SH-SY5Y (cell line): ENCODE results near the gene UBASH3A.

Experiments used
- GATA2 ChIP-seq: IDR thresholded peaks from 2 replicates; pipeline ENCODE4 v1.6.1; 2011; ENCODE audit warnings: mild to moderate bottlenecking, low read depth, low read length
- GATA3 ChIP-seq: IDR thresholded peaks from 2 replicates; pipeline ENCODE4 v1.6.1; 2011; ENCODE audit warnings: low read depth, mild to moderate bottlenecking, low read length, moderate library complexity

UBASH3A gene

DNA sequence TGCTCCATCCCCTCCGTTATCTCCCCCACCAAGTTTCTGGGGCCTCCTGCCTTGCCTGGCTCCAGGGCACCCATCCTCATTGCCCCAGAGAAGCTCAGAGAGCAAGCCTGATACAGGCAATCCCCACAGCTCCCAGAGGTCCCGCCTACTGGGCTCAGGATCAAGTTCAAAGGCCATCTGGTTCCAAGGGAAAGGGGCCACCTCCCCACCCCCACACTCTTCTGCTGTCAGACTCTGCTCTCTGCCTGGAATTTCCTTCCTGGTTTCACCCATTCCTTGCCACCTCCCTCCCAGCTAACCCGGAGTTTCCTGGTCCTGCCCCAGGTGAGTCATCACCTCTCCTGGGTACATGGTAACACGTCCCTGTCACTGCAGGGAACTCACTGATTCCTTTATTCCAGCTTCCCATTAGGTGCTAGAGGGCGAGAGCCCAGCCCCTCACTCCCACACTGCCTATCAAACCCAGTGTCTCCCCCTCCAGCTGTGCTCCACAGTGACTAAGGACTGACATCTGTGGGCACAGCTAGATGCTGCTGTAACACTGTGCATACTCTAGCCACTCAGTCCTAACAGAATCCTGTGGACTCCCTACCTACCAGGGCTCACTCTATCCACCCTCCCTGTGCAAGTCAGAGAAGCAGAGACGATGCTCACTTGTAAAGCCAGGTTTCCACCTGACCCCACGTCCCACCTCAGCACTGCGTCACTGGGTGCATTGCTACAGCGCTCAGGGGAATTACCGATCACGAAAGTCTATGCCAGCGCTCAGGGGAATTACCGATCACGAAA, 70.5 kb downstream of the UBASH3A start:
- no peak for TF ChIP-seq GATA3
- TF ChIP-seq GATA2 = no peak

DNA sequence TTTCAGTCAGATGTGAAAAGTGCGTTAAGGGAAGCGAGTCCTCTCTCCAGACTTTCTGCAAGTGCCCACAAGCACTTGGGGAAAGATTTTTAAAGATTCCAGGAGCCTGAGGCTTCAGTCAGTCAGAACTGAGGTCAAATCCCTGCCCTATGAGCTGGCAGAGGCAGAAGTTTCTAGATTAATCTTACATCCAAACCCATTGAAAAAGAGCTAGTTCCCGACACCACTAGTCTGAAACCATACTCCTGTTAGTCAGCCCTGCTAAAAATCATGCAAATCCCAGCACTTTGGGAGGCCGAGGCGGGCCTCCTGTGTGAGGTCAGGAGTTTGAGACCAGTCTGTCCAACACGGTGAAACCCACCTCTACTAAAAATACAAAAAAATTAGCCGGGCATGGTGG, 71.3 kb downstream of the UBASH3A start:
- TF ChIP-seq GATA2 (no peak), GATA3 (no peak)

DNA sequence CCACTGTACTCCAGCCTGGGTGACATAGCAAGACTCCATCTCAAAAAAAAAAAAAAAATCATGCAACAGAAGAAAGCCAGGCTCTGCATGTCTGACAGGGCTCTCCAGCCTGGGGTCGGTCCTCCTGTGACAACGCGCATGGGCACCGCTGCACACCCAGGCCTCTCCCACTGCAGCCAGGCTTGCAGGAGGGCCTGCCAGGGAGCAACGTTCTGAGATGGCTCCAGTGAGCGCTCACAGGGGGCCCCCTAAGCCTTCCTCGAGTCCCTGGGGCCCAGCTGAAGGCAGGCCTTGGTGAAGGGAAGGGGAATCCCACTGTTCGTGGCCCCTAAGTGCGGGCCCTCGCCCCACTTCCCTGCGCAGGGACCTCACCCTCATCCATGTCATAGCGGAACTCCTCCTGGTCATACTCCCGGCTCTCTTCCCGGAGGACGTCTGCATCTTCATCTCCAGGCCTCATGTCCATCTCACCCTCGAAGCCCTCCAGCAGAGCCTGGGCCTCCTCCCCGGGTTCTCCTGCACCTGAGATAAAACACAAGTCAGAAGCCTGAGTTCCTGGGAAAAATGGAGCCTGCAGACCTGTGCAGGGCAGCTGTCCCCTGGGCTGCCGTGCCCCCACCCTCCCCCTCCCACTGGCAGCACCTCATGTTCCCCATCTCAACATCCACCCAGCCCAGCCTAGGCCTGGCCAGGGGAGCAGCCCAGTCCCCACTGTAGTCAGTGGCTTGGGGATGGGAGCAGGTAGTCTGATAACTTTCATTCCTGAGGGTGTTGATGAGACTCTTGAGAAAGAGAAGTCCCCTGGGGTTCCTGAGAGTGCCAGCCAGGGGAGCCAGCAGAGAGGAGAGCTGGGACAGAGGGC, 72.1 kb downstream of the UBASH3A start:
- TF ChIP-seq GATA3 = no peak

DNA sequence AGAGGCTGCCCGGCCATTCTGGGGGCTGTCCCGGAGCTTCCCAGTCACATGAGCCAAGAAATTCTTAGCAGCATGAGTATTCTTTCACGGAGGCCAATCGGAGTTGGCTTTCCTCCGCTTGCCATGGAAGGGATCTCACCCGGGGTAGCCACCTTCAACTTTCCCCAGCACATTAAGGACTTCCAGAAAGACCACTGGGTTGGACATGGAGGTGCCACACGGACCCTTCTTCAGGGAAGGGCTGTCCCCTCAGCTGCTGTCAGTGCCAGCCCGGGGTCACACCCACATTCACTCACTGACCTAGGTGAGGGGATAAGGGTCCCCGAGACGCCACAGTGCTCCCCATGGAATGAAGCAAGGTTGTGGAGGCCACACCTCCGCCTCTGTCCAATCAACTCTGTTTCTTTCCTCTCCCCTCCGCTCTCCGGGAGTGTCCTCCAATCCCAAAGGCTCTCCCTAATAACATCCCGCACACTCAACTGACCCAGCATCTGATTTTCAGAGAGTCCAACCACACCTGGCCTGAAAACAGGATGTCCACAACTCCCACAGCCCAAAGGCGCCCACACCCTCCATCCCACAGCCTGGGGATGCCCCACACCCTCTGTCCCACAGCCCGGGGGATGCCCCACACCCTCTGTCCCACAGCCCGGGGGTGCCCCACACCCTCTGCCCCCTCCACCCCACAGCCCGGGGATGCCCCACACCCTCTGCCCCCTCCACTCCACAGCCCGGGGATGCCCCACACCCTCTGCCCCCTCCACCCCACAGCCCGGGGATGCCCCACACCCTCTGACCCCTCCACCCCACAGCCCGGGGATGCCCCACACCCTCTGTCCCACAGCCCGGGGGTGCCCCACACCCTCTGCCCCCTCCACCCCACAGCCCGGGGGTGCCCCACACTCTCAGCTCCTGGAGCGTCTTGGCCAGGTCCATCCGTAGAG, 73.0 kb downstream of the UBASH3A start:
- TF ChIP-seq GATA3 (no peak), GATA2 (no peak)

DNA sequence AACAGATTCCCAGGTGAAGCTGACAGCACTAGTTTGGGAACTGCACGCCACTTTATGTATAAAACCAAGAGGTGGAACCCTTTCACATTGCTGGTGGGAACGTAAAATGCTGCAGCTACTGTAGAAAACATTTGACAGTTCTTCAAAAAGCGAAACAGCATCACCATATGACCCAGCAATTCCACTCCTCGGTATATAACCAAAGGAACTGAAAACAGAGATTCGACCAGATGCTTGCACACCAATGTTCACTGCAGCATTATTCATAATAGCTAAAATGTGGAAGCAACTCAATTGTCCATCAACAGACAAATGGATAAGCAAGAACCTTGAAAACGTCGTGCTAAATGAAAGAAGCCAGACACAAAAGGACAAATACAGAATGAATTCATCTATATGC, 74.8 kb downstream of the UBASH3A start:
- TF ChIP-seq GATA2 (no peak), GATA3 (no peak)

DNA sequence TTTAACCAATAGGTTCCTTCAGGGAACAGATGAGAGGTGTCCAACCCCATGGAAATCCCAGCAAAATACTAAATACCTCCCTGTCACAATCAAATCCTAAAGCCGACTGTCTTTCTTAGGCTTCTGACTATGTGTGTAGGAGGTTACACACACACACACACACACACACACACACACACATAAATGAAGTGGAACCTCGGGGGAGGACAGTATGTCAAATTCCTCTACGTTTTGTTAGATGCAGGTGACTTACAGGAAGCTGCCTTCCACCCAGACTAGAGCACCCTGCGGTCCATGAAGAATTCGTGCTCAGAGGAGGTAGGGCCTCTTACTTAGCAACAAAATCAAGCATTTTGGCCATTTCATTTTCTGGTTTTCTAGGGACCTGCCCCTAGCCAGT, 75.9 kb downstream of the UBASH3A start:
- TF ChIP-seq GATA2 (no peak), GATA3 (no peak)

DNA sequence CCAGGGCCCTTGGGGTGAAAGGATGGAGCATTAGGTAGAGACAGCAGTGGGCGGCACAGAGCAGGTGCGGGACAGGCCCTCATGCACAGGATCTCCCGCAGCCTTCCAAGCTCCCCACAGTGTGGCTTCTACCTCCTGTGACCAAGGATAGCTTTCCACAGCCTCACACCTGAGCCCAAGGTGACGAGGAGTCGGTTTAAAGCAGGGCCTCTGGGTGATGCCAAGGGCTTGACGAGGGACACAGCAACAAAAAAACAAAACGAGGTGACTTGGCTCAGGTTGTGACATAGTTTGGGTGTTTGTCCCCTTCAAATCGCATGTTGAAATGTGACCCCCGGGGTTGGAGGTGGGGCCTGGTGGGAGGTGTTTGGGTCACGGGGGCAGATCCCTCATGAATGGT, 77.0 kb downstream of the UBASH3A start:
- no peak for TF ChIP-seq GATA2
- no peak for TF ChIP-seq GATA3

DNA sequence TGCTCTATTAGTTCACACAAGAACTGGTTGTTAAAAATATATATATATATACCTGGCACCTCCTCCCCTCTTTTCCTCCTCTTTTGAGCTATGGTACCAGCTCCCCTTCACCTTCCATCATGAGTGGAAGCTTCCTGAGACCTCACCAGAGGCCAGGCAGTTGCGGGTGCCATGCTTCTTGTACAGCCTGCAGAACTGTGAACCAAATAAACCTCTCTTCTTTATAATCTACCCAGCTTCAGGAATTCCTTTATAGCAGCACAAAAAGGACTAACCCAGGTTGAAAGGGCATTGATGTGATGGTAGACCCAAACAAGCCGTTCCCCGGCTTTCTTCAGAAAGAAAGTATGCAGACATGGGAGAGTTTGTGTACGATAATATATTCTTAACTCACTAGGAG, 77.5 kb downstream of the UBASH3A start:
- no peak for TF ChIP-seq GATA2
- no peak for TF ChIP-seq GATA3

DNA sequence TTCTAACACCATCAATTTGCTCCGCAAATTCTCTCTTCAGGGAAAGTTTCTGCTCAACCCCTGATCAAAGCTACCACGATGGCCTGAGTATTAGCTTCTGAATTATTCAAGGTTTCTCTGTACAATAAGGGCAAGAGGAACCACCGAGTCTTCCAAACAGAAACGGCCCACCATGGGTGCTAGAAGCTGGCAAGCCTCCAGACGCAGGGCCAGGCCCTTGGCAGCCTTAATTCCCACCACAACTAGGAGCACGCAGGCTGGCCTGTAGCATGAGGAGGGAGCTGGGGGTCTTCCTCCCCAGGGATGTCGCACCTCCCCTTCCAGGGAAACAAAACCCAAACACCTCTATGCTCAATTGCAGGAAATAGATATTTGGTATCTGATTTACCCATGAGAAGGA, 81.3 kb downstream of the UBASH3A start:
- no peak for TF ChIP-seq GATA3
- TF ChIP-seq GATA2 = no peak

DNA sequence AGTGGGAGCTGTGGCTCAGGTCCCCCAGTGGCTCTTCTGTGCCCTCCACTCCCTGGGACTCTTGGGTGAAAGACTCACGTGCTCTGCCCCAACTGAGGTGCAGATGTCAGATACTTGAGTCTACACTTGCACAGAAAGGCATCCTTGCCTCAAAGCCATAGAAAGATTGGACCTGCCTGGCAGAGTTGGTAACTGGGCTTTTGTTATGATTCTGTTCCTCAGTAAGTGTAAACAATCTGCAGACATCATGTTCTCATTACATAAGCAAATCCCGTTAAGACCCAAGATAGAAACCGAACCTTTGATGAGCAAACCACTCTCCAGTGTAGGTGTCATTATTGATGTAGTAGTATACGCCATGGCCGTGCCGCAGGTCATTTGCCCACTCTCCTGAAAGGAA, 82.4 kb downstream of the UBASH3A start:
- TF ChIP-seq GATA2 = no peak
- TF ChIP-seq GATA3 = no peak

DNA sequence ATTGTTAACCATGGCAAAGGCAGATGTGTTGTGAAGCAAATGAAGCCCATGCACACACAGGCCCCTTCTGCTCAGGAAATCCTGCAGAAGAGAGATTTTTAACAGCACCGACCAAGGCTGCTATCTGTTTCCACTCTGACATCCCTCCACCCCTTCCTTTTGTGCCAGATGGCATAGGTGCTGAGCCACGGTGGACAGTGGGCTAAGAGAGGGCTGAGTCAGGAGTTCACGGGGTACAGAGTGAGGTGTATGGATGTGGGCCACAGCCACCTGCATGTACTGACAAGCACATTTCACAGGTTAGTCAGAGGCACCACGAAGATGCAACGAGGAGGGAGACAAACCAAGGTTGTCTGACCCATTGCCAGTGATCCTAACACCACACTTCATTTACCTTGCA, 82.8 kb downstream of the UBASH3A start:
- TF ChIP-seq GATA2 (no peak), GATA3 (no peak)

DNA sequence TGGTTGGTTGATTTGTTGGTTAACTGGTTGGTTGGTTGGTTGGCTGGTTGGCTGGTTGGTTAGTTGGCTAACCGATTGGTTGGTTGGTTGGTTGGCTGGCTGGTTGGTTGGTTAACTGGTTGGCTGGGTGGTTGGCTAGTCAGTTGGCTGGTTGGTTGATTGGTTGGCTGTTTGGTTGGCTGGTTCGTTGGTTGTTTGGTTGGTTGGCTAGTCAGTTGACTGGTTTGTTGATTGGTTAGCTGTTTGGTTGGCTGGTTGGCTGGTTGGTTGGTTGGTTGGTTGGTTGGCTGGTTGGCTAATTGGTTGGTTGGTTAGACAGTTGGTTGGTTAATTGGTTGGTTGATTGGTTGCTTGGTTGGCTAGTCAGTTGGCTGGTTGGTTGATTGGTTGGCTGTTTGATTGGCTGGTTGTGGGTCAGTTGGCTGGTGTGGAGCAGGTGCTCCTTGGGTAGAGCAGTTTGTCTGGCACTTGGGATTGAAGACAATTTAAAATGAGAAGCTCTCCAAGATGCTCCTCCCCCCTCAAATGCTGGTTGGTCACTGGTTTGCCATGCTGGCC, 85.4 kb downstream of the UBASH3A start:
- TF ChIP-seq GATA2 = no peak
- no peak for TF ChIP-seq GATA3

DNA sequence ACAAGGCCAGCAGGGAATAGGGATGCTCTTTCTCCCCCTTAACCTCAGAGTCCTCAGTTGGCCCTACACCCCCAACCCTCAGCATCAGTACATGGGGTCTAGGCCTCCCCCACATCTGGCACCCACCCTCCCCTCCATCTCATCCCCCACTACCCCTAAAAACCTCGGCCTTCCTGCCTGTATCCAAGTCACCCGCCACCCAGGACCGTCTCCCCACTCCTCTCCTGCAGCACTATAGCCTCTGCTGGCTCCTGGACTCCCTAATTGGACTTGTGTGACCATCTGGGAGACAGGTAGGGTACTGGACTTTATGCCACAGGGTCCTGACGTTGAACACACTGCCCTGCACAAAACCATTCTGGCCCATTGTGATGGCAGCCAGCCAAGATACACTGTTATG, 86.3 kb downstream of the UBASH3A start:
- TF ChIP-seq GATA3 = no peak
- no peak for TF ChIP-seq GATA2

DNA sequence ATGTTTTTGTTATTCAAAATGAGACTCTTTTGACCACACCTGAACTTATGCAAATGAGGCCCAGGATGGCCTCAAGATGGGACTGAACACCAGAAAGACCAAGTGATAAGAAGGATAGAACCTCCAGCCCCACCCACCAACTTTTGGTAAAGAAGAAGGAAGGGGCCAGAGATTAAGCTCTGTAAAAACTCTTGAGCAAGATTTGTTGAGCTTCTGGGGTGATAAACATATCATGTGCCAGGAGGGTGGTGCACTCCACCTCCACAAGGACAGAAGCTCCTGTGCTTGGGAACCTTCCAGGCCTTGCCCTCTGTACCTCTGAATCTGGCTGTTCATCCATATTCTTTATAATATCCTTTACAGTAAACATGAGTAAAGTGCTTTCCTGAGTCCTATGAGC, 87.0 kb downstream of the UBASH3A start:
- TF ChIP-seq GATA3 (no peak), GATA2 (no peak)

DNA sequence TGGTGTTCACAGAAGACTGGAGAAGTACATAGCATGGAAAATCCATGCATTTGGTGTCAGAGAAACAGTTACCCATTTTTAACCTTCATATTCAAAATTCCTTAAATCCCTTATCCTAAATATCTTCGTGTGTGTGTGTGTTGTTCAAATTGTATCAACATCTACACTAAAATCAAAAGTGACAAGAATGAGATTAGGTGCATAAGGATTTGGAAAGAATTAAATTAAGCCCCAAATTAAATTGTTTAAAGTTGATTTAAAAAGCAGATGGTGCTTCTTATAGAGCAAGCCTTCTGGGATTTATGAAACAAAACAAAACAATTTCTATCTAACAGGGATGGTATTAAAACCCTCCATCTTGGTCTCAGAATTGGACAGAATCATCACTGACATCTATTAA, 87.6 kb downstream of the UBASH3A start:
- 0 out of 2 replicates have a peak, but pooled peaks have one; percentile 22 for TF ChIP-seq GATA3
- TF ChIP-seq GATA2 = no peak
